Measurements from ENCODE around the gene SKOR2. TPM values are rescaled to one million over a fixed set of nuclear protein-coding genes. Genes with fewer than 3 reads are reported as not detected.

SKOR2 gene
- total RNA-seq, 1 experiment from 2014 or later: not detected

DNA sequence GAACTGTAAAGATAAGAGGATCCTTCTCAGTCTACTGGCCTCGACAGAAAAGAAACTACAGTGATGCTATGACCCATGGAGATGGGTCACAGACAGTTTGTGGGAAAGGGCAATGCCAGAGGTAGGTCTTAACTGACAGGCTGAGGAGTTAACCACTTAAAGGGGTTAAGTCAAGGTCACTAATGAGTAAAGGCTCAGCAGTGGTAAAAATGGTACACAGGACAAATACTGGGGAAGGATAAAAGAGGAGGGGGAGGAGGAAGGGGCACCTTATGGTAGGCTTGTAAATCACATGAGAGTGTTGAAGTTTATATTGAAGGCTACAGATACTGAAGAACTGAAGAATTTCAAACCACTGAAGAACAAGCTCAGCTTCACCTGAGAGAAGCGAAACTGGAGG is 85.2 kb downstream of the SKOR2 start:
- DNase-seq (ENCODE audit: low read depth, low spot score) (no peak), ATAC-seq (no peak)
- no peak overlapping the region for H3K27ac ChIP-seq (ENCODE audit: low read depth, low read length)
- H3K36me3 ChIP-seq (ENCODE audit: control insufficient read depth in 1 of 2, insufficient read depth in 2 of 2, low read length in 2 of 2): no peaks in the 10 kb centered on the region
- BruUV-seq (replicated peaks): no TSS peak
- no peak for TF ChIP-seq SP1 (IDR thresholded peaks at IDR 0.05; ENCODE audit: low read depth)
- TF ChIP-seq, protein P1, sequence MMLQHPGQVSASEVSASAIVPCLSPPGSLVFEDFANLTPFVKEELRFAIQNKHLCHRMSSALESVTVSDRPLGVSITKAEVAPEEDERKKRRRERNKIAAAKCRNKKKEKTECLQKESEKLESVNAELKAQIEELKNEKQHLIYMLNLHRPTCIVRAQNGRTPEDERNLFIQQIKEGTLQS (IDR thresholded peaks at IDR 0.05): no peak
- TF ChIP-seq, protein P2, sequence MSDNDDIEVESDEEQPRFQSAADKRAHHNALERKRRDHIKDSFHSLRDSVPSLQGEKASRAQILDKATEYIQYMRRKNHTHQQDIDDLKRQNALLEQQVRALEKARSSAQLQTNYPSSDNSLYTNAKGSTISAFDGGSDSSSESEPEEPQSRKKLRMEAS (IDR thresholded peaks at IDR 0.05): no peak
- no peak for TF ChIP-seq EZH2 (IDR thresholded peaks at IDR 0.05)
- no peak for TF ChIP-seq CEBPB (IDR thresholded peaks at IDR 0.05; ENCODE audit: low read depth)
- no peak for TF ChIP-seq POLR2A (IDR thresholded peaks at IDR 0.05; ENCODE audit: borderline replicate concordance, extremely low read depth, insufficient read depth, insufficient read length)
- TF ChIP-seq ZFX (IDR thresholded peaks at IDR 0.05): no peak
- TF ChIP-seq CBX3 (IDR thresholded peaks at IDR 0.05; ENCODE audit: low read depth): no peak
- no peak for TF ChIP-seq FOSL1 (IDR thresholded peaks at IDR 0.05; ENCODE audit: low read depth)
- TF ChIP-seq, protein P3, sequence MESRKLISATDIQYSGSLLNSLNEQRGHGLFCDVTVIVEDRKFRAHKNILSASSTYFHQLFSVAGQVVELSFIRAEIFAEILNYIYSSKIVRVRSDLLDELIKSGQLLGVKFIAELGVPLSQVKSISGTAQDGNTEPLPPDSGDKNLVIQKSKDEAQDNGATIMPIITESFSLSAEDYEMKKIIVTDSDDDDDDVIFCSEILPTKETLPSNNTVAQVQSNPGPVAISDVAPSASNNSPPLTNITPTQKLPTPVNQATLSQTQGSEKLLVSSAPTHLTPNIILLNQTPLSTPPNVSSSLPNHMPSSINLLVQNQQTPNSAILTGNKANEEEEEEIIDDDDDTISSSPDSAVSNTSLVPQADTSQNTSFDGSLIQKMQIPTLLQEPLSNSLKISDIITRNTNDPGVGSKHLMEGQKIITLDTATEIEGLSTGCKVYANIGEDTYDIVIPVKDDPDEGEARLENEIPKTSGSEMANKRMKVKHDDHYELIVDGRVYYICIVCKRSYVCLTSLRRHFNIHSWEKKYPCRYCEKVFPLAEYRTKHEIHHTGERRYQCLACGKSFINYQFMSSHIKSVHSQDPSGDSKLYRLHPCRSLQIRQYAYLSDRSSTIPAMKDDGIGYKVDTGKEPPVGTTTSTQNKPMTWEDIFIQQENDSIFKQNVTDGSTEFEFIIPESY (IDR thresholded peaks at IDR 0.05; ENCODE audit: extremely low read depth, insufficient replicate concordance, low read length): no peak
- TF ChIP-seq YY1 (IDR thresholded peaks at IDR 0.05; ENCODE audit: extremely low read depth, insufficient replicate concordance, low read depth, low read length): no peak
- TF ChIP-seq EGR1 (IDR thresholded peaks at IDR 0.05; ENCODE audit: low read depth): no peak
- TF ChIP-seq, protein P4, sequence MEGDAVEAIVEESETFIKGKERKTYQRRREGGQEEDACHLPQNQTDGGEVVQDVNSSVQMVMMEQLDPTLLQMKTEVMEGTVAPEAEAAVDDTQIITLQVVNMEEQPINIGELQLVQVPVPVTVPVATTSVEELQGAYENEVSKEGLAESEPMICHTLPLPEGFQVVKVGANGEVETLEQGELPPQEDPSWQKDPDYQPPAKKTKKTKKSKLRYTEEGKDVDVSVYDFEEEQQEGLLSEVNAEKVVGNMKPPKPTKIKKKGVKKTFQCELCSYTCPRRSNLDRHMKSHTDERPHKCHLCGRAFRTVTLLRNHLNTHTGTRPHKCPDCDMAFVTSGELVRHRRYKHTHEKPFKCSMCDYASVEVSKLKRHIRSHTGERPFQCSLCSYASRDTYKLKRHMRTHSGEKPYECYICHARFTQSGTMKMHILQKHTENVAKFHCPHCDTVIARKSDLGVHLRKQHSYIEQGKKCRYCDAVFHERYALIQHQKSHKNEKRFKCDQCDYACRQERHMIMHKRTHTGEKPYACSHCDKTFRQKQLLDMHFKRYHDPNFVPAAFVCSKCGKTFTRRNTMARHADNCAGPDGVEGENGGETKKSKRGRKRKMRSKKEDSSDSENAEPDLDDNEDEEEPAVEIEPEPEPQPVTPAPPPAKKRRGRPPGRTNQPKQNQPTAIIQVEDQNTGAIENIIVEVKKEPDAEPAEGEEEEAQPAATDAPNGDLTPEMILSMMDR (IDR thresholded peaks at IDR 0.05 in 2 of 3, conservative IDR thresholded peaks at IDR 0.05 in 1 of 3; ENCODE audit: borderline replicate concordance in 1 of 3, insufficient read depth in 1 of 3, low read depth in 2 of 3, low read length in 2 of 3): no peak
- TF ChIP-seq SIN3A (IDR thresholded peaks at IDR 0.05; ENCODE audit: low read depth): no peak
- TF ChIP-seq ZNF274 (IDR thresholded peaks at IDR 0.05; ENCODE audit: low read depth, low read length): no peak
- TF ChIP-seq TCF7L2 (IDR thresholded peaks at IDR 0.05; ENCODE audit: borderline replicate concordance, extremely low read depth, insufficient read depth, insufficient read length): no peak
- ChIA-PET POLR2A (no interaction called here), RAD21 (ENCODE audit: low non-redundant PET in 1 of 2, low total read pairs in 2 of 2, uncharacterized antibody in 2 of 2, unreplicated experiment in 2 of 2) (no interaction called here), CTCF (interaction anchor here (1.2 kb wide), 1 partner anchor 38 kb away, joined by 3 read pairs; no protein-coding TSS in a partner anchor)
- no peak overlapping the region for H3K4me3 ChIP-seq (replicated peaks in 1 of 2; ENCODE audit: low read depth in 1 of 2, low read length in 2 of 2)
- H4K20me1 ChIP-seq (ENCODE audit: insufficient read depth): no peaks in the 10 kb centered on the region; the same call in 1 of the 2 replicates
- H3K27me3 ChIP-seq (ENCODE audit: insufficient read depth, low read length): no peaks in the 10 kb centered on the region
- H3K79me2 ChIP-seq (ENCODE audit: insufficient read depth, low read length): peaks cover 97% of the 10 kb centered on the region
- H2AFZ ChIP-seq (ENCODE audit: low read depth, low read length, poor library complexity, severe bottlenecking): no peak overlapping the region
- intact Hi-C loops (cut with micrococcal nuclease): no loop called here
- H3K9me3 ChIP-seq (ENCODE audit: control insufficient read depth in 1 of 2, insufficient read depth in 1 of 2, low read depth in 1 of 2, low read length in 2 of 2): no peaks in the 10 kb centered on the region
- H3K9ac ChIP-seq (ENCODE audit: low read length): no peak overlapping the region
- no peaks in the 10 kb centered on the region for H3K4me1 ChIP-seq (ENCODE audit: control insufficient read depth in 1 of 2, insufficient read depth in 2 of 2, low read length in 2 of 2)
- no peak overlapping the region for H3K4me2 ChIP-seq (ENCODE audit: low read length)
- H3K9me2 ChIP-seq (ENCODE audit: insufficient read depth): no peaks in the 10 kb centered on the region

Measured in HCT116 (cell line).